HG03095 (cell line): Measurements from ENCODE around the gene SLC25A47.
A peak's percentile ranks its signal among the peaks of the same experiment; 100 is the strongest.

ENCODE experiments used
- ATAC-seq: cut with Tn5 transposase; IDR thresholded peaks from one replicate; pipeline ENCODE4 v1.9.1; 2021; ENCODE audit warnings: moderate library complexity; ENCODE audit not compliant: unreplicated experiment

SLC25A47 gene

GRCh38 chr14:100374270-100374669, 51.1 kb downstream of the SLC25A47 start:
- ATAC-seq = no peak

GRCh38 chr14:100374876-100375265, 51.7 kb downstream of the SLC25A47 start:
- ATAC-seq = no peak

- peak; percentile 50 for ATAC-seq
Observed at GRCh38 chr14:100375266-100375962, 52.3 kb downstream of the SLC25A47 start.

GRCh38 chr14:100375963-100376735, 53.0 kb downstream of the SLC25A47 start, which contains the start of gene WDR25:
TSS of gene WDR25 (plus strand) at chr14:100376485.
- peak; percentile 70 for ATAC-seq

- no peak for ATAC-seq
Observed at GRCh38 chr14:100376751-100377171, 53.6 kb downstream of the SLC25A47 start.
